Dedifferentiated amniotic fluid mesenchymal stem cell (primary cell): Measurements from ENCODE around the gene ATP5MG.

Source experiments
- DNase-seq: peaks from one replicate; pipeline ENCODE4 v3.0.0-alpha.2; 2016; ENCODE audit errors: extremely low spot score

ATP5MG gene

DNA sequence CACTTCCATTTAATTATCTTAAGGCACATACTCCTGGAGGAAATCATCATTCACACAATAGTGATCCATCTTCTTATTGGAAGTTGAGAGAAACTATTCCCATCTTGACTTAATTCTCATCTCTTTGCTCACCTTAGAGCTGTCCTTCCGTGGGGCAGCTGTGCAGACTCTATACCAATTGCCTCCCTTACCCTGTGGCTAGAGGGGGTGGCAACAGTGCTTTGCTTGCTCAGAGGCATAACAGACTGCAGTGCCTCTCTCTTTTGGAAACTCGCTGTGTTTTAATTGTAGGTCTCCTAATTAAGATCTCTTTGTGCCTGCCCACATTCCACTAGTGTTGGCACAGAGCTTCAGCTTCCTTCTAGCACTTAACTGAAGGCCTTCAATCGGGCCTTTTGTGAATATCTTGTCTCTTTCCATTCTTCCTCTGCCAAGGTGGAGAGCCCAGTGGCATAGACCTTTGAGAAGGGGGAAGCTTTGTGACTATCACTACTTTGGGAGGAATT lies 40.4 kb downstream of the ATP5MG start:
- DNase-seq = no peak

- DNase-seq = no peak
These were observed 40.9 kb downstream of the ATP5MG start for GRCh38 chr11:118442301-118442700.

- no peak for DNase-seq
These were observed 41.6 kb downstream of the ATP5MG start for GRCh38 chr11:118442908-118443589.

GRCh38 chr11:118443590-118444218 lies 42.3 kb downstream of the ATP5MG start:
- no peak for DNase-seq

DNA sequence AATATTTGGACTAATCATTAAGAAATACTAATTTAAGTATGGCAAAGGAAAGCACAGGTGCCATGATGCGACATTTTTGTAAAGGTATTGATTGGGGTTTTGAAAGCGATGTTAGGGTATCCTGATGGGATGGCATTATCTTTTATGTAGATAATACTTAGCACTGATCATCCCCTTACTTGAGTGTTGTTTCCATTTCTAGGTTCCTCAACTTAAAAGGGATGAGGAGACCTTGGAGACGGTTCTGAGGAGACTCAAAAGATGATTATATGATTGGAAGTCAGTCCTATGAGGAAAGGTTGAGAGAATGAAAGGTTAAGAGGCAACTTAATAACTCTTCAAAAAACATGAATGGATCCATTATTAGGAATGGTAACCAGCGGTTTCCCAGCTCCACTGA lies 46.0 kb downstream of the ATP5MG start:
- no peak for DNase-seq

DNA sequence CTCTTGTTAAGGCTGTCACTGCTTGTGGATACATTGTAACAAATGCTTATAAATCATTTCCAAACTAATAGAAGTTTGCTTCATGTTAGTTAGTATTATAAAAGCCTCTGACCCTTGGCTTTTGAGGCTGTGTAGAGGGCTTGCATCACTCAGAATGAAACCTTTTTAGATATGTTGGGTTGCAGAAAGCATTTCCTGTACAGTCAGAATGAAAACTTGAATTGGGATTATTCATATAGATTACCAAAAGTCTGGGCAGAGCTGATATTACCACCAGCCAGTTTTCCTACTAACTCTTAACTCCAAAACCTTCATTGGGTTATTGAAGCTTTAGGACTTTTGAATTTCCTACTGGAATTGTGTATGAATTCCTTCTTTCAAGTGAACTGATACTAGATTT lies 46.9 kb downstream of the ATP5MG start:
- DNase-seq = no peak

DNA sequence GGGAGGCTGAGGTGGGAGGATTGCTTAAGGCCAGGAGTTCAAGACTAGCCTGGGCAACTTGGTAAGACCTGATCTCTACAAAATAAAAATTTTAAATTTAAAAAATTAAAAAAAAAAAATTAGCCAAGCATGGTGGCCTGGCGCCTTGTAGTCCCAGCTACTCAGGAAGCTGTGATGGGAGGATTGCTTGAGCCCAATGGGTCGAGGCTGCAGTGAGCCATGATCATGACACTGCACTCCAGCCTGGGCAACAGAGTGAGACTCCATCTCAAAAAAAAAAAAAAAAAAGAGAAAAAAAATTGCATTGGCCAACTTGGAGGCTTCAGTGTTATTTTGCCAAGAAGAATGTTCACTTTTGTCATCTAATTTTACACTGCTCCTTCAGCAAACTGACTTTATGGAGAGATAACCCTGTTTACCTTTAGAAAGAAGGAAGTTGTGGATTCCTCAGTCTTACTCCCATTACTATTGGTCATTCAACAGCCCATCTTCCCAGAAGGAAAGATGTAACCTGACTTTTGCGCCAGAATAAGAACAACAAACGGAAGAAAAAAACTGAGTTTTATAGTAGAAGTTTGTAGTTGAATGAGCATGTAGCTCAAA lies 48.0 kb downstream of the ATP5MG start:
- no peak for DNase-seq

DNA sequence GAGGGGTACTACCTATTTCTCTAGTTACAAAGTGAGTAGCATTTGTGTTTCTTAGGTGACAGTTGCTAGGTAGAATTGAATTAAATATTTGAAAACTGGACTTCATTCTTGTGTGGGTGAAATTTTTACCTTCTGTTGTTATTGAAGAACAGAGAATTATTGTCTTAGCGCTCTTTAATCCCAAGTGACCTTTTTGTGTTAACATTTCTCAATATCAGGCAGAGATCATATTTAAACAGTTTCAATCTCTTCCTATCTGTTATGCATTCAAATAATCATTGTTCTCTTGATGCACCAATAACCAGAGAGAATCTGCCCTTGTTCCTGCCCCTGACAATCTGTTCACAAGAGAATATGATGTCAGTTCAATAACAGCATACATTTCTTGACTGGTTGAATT lies 49.0 kb downstream of the ATP5MG start:
- DNase-seq = no peak
